GM21825 (cell line): ENCODE measurements around the gene PODXL2.

ENCODE experiments used
- ATAC-seq: cut with Tn5 transposase; IDR thresholded peaks from one replicate; pipeline ENCODE4 v1.9.1; 2021; ENCODE audit warnings: mild to moderate bottlenecking, moderate library complexity; ENCODE audit not compliant: unreplicated experiment

Gene PODXL2

DNA sequence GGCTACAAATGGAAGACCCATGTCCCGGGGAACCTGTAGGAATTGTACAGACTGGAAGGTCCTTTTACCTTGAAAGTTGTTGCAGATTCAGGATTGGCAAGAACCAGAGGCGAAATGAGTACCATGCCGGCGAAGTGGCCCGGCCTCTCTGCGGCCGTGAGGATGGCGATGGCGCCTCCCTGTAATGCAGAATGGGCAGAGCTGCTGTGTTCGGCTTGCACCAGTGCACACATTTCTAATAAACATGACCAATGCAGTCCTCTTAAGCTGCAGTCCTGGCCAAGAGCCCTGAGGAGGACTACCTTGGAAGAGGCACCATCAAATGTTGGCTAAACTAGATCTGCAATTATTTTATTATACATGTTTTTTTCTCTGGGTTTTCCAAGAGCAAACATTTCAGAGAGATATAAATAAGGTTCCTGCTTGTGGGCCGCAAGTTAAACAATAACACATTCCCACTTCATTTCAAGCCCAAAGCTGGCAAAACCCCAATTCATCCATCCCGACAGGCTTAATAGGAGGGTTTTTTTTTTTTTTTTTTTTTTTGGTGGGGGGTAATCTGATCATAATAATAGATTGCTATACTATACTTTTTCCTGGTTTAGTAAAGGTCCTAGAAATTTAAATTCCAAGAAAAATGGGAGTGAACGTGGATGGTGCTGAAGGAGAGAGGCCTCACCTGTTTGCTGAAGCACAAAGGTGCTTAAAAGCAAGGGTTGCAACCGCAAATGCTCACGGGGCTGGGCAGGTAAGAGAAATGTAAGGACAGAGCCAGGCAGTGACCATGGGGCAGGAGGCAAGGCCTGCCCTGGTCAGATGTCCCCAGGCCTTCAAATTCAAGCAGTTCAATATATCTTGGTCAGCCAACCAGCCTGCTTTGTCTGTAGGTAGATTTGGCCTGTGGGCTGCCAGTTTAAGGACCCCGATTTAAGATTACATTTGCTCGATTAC, 92.3 kb downstream of the PODXL2 start:
- ATAC-seq: no peak

DNA sequence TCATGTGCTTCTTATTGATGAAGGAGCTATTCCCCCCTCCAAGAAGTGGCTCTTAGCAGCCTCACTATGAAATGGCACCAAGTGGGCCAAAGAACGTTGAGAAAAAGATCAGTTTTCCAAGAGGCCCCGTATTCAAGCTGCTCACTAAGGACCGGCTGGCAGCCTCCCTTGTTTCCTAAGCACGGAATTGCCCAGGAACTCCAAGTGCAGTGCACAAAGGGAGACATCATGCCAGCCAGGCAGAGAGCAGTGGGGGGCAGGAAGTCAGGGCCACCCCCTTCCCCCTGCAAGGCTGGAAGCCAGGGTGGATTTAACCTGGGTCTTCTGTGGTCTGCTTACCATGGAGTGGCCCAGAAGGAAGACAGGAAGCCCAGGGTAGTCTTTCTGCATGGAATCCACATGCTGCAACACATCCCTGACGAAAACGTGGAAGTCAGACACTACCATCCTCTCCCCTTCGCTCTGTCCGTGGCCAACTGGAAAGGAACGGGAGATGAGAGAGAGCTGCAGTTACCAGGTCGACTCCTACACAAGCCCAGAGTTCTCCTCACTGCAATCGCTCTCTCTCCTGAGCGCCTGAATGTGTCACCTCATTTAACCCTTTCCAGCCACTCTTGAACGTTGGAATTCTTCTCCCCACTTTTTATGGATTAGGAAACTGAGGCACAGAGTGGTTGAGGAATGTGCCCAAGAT, 93.3 kb downstream of the PODXL2 start:
- ATAC-seq: no peak
